ENCODE results near the gene DRG2.

The DRG2 gene, protein sequence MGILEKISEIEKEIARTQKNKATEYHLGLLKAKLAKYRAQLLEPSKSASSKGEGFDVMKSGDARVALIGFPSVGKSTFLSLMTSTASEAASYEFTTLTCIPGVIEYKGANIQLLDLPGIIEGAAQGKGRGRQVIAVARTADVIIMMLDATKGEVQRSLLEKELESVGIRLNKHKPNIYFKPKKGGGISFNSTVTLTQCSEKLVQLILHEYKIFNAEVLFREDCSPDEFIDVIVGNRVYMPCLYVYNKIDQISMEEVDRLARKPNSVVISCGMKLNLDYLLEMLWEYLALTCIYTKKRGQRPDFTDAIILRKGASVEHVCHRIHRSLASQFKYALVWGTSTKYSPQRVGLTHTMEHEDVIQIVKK

GRCh38 chr17:18087610-18088491 is at the start of gene DRG2:
Gene DRG2 (plus strand): TSS chr17:18087948. CDS start chr17:18088024, 76 bp downstream.
- DNase-seq: peak; percentile 93

- DNase-seq: peak; percentile 56
Observed at GRCh38 chr17:18038149-18038850, 49.4 kb upstream of the DRG2 start.

GRCh38 chr17:18038861-18039534 is 48.8 kb upstream of the DRG2 start, which contains the start of the genes ATPAF2 and GID4:
Gene ATPAF2 (minus strand): TSS chr17:18039168. CDS start chr17:18039013, 155 bp downstream.
Gene GID4 (plus strand): TSS chr17:18039408. CDS start chr17:18039465, 57 bp downstream.
- peak; percentile 100 for DNase-seq

DNA sequence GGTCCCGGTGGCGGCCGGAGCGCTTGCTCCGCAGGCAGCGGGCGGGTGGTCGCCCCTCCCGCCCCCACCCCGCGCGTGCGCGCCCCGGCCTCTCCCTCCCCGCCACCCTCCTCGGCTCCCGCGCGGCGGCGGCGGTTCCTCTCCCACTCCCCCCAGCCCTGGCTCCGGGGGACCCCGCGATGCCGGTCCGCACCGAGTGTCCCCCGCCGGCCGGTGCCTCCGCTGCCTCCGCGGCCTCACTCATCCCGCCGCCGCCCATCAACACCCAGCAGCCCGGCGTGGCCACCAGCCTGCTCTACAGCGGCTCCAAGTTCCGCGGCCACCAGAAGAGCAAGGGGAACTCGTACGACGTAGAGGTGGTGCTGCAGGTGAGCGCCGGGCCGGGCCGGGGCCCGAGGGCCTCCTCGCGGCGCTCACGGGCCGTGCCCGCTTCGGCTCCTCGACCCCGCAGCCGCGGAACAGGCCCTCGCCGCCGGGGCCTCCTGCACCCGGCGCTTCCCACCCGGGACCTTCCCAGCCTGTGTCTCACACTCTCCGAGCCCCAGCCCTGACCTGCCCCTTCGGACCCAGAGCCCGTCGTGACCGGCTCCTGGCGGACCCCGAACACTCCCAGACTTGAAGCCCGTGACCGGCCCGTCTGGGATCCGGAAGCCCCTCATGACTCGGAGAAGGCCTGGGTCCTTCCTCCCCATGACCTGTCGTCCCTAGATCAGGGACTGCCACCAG is 48.0 kb upstream of the DRG2 start:
- DNase-seq: no peak

DNA sequence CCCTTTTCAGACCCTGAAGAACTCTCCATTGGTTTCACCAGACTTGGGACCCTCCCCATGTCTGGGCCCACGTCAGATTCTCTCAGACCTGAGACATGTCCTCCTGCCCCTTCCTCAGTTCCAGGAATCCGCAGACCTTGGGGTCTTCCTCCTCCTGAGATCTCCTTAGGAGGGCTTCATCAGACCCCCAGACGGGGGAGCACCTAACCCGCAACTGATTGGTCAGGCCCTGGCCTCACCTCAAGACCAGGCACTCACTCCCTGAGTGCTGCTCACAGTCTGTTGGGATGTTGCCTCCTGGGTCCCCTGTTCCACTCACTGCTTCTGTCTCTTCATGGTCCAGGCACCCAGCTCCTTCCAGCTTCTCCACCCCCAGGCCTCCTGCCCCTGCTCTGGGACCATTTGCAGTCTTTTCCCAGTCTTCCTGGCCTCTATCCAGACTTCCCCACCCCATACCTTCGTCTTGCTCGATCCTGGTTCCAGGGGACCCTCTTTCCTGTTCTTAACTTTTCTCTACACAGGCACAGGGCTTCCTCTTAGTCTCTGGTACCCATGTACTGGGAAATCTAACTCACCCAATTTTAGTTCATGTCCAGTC is 47.4 kb upstream of the DRG2 start:
- DNase-seq: no peak

DNA sequence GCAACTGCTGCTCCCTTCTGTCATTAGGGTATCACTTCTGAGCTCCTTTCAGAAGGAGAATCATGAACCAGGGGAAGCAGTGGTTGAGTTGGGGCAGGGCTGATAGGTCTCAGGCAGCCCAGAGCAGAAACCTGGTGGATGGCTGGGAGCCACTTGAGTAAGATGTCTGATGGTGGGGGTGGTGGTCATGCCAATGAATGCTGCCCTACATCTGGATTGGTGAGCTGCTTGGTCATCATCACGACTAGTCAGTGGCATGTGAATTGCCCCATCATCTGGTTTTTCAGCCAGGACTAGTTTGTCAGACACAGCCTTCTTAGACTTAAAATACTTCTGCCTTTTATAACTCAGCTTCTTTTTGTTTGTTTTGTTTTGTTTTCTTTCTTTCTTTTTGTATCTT is 46.0 kb upstream of the DRG2 start:
- no peak for DNase-seq

GRCh38 chr17:18042983-18043382 is 44.8 kb upstream of the DRG2 start:
- no peak for DNase-seq

DNA sequence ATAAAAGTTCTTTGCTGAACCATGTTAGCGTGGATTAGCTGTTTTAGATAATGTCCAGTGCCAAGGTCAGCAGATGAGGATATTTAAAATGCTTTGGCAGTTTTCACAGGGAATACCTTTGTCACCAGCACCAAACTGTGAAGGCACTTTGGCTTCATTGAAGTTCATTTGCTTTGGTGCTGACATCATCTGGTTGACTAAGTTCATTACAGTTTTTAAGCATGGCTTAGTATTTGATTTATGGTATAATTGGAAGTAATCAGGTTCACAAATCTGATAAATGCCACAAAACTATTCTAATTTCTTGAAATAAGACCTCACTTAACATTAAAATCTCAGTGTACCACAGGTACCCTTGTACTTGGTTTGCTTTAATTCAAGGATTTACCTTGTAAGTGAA is 44.3 kb upstream of the DRG2 start:
- DNase-seq: peak; percentile 17

DNA sequence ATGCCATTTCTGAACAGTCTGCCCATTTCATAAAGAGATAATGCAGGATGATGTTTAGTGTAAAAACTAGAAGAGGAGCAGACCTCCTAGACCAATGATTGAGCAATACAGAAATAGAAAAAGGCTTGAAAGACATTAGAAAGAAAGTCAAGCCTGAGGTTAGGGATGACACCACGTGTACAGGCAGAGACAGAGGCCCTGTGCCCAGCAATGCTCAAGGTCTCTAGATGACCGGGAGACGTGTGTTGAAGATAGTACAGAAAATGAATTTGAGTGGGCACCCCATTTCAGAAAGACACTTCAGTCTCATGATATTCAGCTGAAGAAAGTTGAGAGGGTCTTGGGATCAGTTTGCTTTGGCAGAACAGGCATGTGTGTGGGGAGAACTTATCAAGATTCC is 43.1 kb upstream of the DRG2 start:
- DNase-seq: no peak

- no peak for DNase-seq
Observed at GRCh38 chr17:18045691-18046350, 41.9 kb upstream of the DRG2 start.

DNA sequence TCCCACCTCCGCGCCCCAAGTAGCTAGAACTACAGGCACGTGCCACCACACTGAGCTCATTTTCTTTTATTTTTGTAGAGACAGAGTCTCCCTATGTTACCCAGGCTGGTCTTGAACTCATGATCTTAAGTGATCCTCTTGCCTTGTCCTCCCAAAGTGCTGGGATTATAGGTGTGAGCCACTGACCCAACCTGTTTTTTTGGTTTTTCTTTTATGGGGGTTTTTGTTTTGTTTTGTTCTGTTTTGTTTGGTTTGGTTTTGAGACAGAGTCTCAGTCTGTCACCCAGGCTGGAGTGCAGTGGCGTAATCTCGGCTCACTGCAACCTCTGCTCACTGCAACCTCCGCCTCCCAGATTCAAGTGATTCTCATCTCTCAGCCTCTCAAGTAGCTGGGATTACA is 32.2 kb upstream of the DRG2 start:
- no peak for DNase-seq

GRCh38 chr17:18056214-18056613 is 31.5 kb upstream of the DRG2 start:
- no peak for DNase-seq

- DNase-seq: no peak
Observed at GRCh38 chr17:18059283-18059682, 28.5 kb upstream of the DRG2 start.

- no peak for DNase-seq
Observed at GRCh38 chr17:18064053-18064452, 23.7 kb upstream of the DRG2 start.

DNA sequence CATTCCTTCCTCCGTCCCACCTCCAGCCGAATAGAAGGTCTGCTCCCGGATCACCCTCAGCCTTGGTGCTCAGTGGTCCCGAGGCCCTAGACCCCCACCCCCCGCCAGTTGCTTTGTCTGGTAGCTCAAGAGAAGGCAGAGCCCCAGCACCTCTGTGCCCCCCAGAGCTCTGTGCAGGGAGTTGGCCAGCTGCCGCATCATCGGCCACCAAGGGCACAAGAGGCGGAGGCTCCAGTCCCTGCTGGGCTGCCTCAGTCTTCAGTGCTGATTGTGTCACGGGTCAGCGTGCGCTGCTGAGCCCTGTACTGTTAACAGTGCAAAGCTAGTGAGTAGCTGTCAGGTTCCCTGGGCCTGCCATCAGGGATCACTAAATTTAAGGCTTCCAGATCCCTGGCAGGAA is 22.2 kb upstream of the DRG2 start:
- DNase-seq: no peak

DNA sequence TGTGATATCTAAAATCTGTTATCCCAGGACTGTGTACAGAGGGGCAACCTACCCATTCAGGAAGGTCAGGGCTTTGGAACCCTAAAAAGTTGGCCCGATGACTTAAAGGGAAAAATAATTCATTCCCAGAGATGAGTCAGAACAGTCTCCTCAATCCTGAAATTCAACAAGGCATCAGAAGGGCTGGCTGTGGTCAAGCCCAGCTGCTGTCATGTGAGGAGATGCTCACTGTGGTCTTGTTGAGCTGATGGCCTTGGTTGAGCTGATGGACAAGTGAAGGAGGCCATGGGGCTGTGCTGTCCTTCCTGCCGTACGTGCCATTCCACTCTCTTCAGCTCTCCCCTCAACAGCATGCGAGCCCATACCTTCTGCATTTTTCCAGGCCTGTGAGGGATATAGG is 20.9 kb upstream of the DRG2 start:
- DNase-seq: no peak

DNA sequence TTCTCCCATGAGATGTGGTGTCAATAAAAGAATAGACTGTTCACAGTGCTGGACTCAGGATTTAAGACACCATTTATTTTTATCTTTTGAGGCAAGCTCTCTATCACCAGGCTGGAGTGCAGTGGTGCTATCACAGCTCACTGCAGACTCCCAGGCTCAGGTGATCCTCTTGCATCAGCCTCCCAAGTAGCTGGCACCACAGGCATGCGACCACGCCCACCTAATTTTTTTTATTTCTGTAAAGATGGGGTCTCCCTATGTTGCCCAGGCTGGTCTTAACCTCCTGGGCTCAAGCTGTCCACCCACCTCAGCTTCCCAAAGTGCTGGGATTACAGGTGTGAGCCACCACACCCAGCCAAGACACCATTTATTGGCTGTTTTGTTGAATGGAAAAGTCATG is 18.6 kb upstream of the DRG2 start:
- DNase-seq: no peak

DNA sequence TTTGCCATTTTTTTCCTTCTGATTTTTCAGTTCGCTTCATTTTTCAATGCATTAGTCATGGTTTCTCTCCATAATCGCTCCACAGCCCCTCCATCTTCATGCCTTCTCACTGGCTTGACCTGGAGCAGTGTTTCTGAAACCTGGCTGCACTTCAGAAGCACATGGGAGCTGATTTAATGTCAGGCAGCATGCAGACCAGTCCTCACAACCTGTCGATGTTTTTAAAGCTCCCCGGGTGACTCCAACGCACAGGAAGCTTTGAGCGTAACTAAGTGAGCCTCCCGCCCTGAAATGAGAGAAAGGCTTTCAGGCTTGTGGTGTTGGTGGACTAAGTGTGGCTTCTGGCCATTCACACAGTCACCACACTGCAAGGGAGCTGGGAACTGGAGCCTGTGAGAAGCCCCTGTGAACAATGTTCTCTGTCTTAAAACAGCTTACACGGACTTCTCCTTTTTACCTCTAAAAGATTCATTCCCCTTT is 16.8 kb upstream of the DRG2 start:
- peak; percentile 9 for DNase-seq

GRCh38 chr17:18071751-18072150 is 16.0 kb upstream of the DRG2 start:
- DNase-seq: no peak

DNA sequence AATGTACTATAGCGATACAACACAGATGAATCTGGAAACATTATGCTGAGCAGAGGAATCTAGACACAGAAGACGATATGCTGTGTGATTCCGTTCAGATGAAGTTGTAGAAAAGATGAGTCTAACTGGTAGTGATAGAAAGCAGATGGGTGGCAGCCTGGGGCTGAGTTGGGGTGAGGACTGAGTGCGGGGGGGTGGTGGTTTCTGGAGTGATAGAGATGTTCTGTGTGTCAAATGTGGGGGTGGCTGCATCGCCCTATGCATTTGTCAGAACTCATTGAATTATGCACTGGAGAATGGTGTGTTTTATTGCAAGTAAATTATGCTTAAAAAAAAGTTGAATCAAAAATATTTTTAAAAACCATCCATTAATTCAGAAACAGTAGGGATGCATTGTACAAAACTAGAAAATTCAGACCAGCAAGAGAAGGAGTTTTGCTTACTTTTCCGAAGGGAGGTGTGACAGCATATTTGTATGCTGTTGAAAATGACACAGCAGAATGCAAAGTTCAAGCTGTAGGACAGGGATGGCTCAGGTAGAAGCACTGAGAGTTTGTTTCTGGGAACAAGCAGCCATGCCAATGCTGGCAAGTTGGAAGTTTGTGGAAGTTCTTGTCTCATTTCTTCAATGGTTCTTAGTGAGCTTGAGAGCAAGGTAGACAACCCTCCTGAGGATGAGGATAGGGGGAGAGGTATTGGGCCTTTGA is 13.0 kb upstream of the DRG2 start:
- no peak for DNase-seq
